A549 (cell line): Measurements from ENCODE around the gene HLCS.

Source experiments
- EP300 ChIP-seq, 2 experiments: fragments of >200 bp; sonication (Bioruptor Twin); formaldehyde crosslinking; IDR thresholded peaks; 2 replicates in 1 of 2; 3 replicates in 1 of 2; pipeline ENCODE4 v1.6.1; 2016 to 2017
- SMC3 ChIP-seq: fragments of >200 bp; sonication (Bioruptor Twin); formaldehyde crosslinking; IDR thresholded peaks from 3 replicates; pipeline ENCODE4 v1.6.1; 2018; ENCODE audit warnings: inconsistent platforms
- TF ChIP-seq, protein P1 (sequence below): fragments of >200 bp; sonication (Bioruptor Twin); formaldehyde crosslinking; IDR thresholded peaks from 3 replicates; pipeline ENCODE4 v1.5.1; 2016

DNA sequence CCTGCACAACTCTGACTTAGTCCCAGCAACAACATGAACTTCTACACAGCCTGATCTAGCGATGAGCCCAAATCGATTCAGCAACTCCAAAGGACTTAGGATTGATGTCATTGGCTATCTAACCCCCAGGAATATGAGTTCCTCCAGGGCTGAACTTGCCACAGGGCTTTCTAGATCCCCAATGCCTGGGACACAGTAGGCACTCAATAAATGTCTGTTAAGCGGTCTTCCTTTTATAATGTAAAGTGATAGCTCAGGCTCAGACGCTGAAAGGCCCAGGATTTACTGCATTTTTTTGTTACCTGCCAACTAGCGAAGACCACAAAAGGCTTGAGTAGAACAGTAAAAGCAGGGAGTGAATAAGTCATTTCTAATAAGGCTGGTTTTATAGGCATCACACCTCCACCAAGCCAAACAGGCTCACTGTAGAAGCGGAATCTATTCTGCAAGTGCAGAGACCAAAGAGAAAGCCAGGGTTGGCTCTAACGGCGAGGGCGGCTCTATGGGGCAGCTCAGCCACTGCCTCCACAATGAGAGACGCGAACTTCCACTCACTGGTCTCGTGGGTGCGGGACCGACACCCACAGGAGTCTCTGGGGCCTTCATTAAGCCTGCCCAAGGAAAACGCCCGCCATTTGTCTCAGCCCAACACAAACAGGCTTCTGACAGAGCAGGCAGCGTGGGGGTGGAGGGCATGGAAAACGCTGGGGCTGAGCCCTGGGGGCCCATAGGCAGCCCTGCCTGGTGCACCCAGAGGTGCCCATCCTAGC is 52.0 kb downstream of the HLCS start:
- TF ChIP-seq, protein P1, sequence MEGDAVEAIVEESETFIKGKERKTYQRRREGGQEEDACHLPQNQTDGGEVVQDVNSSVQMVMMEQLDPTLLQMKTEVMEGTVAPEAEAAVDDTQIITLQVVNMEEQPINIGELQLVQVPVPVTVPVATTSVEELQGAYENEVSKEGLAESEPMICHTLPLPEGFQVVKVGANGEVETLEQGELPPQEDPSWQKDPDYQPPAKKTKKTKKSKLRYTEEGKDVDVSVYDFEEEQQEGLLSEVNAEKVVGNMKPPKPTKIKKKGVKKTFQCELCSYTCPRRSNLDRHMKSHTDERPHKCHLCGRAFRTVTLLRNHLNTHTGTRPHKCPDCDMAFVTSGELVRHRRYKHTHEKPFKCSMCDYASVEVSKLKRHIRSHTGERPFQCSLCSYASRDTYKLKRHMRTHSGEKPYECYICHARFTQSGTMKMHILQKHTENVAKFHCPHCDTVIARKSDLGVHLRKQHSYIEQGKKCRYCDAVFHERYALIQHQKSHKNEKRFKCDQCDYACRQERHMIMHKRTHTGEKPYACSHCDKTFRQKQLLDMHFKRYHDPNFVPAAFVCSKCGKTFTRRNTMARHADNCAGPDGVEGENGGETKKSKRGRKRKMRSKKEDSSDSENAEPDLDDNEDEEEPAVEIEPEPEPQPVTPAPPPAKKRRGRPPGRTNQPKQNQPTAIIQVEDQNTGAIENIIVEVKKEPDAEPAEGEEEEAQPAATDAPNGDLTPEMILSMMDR: no peak
- TF ChIP-seq EP300 (IDR thresholded peaks at IDR 0.05) (no peak), SMC3 (no peak)
